HG03354 (cell line): Measurements from ENCODE around the gene KASH5.

Experiments
- ATAC-seq: cut with Tn5 transposase; IDR thresholded peaks from one replicate; pipeline ENCODE4 v1.9.1; 2021; ENCODE audit warnings: mild to moderate bottlenecking; ENCODE audit not compliant: unreplicated experiment, poor library complexity, severe bottlenecking

The KASH5 gene

GRCh38 chr19:49391581-49392399 lies 3.7 kb downstream of the KASH5 start:
- no peak for ATAC-seq

- no peak for ATAC-seq
These were observed 5.8 kb downstream of the KASH5 start for GRCh38 chr19:49393881-49394280.

- ATAC-seq, result no peak
These were observed 7.7 kb downstream of the KASH5 start for GRCh38 chr19:49395581-49396407.

- no peak for ATAC-seq
These were observed 8.9 kb downstream of the KASH5 start for GRCh38 chr19:49396738-49397505.

GRCh38 chr19:49398001-49398615 lies 10.1 kb downstream of the KASH5 start:
- no peak for ATAC-seq

GRCh38 chr19:49398931-49399330 lies 10.9 kb downstream of the KASH5 start:
- no peak for ATAC-seq

- ATAC-seq, result no peak
These were observed 12.0 kb downstream of the KASH5 start for GRCh38 chr19:49400029-49400428.

GRCh38 chr19:49403404-49404187 lies 15.5 kb downstream of the KASH5 start:
- ATAC-seq, result no peak

GRCh38 chr19:49407079-49407478 lies 19.0 kb downstream of the KASH5 start:
- ATAC-seq, result no peak

- ATAC-seq, result no peak
These were observed 19.5 kb downstream of the KASH5 start for GRCh38 chr19:49407482-49408015.

- no peak for ATAC-seq
These were observed 20.9 kb downstream of the KASH5 start for GRCh38 chr19:49408816-49409440.

- ATAC-seq, result no peak
These were observed 21.5 kb downstream of the KASH5 start for GRCh38 chr19:49409441-49410029.

GRCh38 chr19:49411681-49412326 lies 23.8 kb downstream of the KASH5 start:
- no peak for ATAC-seq

GRCh38 chr19:49413348-49413747 lies 25.3 kb downstream of the KASH5 start:
- no peak for ATAC-seq

- no peak for ATAC-seq
These were observed 26.2 kb downstream of the KASH5 start for GRCh38 chr19:49414256-49414655.

GRCh38 chr19:49415102-49415809 lies 27.2 kb downstream of the KASH5 start:
- ATAC-seq, result no peak

- ATAC-seq, result no peak
These were observed 27.8 kb downstream of the KASH5 start for GRCh38 chr19:49415810-49416200.
